GM21619 (cell line): ENCODE measurements around the gene CASK.
"Not testable (repeated sequence)": the region's sequence is repeated elsewhere in the genome, so short reads cannot be mapped to it uniquely, and the experiment has no call there.

Experiments
- ATAC-seq: cut with Tn5 transposase; IDR thresholded peaks from one replicate; pipeline ENCODE4 v1.9.1; 2021; ENCODE audit not compliant: unreplicated experiment

CASK gene

DNA sequence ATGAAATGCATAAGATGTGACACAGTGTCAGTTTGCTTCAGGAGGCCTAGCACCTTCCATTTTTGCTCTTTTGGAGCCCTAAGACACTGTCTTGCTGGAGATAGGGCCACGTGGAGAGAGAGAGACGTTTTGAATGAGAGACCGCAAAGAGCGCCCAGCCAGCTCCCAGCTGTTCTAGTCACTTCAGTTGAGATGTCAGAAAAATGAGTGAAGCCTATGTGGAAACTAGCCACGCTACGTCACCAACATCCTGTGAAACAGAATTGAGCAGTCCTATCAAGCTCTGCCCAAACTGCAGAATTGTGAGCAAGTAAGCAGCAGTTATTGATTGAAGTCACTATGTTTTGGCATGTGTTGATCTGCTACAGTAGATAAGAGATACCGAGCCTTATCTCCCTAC is 186.3 kb downstream of the CASK start:
- no peak for ATAC-seq

DNA sequence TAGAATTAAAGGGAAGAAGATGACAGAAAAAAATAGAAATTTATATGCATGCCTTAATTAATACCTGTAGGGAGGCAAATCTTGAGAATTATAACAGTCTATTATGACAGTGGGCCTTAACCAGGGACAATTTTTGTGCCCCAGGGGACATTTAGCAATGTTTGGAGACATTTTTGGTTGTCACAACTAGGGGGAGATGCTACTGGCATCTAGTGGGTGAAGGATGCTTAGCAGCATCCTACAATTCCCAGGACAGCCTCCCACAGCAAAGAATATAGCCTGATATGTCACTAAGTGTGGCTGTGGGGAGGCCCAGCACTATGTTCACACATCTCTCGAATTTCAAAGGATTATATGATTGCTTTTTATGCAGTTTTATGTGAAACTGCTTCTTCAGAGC is 188.8 kb downstream of the CASK start:
- ATAC-seq, result no peak

DNA sequence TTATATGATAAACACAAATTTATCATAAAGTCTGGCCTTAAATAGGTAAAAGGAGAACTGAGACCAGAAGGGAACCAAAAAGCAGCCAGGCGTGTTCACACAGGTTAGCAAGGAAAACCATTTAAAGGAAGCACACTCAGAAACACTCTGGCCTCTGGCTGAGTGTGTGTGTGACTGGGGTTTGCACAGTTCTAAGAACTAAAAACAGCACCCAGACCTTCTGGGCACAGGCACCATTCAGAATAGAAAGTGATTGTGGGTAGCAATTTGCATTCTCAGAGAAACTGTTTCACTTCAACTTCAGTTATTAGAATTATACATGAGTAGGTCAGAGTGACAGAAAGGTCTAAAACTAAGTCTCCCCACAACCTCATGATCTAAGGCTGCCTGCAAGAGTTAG is 189.4 kb downstream of the CASK start:
- peak; percentile 97 for ATAC-seq

DNA sequence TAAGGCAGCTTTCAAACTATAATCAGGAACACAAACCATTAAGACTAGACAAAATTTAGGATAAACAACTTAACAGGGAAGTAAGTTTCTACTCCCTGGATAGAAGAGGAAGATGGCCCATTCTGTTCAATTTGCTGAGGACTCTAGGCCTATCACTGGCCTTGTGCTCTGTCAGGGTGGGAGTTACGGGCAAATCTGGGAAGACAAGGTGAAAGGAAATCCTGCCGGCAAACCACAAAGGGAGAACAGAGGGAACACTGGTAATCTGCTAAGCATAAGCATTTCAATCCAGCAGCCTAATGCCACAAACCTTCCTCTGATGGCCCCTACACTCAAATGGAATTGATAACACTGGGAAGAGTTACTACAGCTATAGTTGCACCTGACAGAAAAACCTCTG is 191.1 kb downstream of the CASK start:
- ATAC-seq, result no peak

DNA sequence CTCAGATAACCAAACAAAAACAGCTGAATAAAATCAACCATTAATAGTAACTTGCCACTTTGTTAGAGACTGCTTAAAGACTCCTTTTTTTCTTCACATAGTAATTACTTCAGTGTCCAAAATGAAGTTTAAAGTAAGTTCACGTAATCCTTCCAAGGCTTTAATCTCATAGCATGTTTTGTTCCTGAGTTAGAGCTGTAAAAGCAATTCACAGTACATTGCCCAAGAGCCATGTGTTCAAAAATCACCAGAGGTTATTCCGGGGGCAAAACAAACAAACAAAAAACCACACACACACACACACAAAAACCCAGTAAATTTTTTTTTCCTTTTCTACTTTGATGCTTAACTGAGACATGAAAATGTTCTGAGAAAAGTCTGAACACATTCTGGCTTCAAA is 193.3 kb downstream of the CASK start:
- ATAC-seq, result no peak

DNA sequence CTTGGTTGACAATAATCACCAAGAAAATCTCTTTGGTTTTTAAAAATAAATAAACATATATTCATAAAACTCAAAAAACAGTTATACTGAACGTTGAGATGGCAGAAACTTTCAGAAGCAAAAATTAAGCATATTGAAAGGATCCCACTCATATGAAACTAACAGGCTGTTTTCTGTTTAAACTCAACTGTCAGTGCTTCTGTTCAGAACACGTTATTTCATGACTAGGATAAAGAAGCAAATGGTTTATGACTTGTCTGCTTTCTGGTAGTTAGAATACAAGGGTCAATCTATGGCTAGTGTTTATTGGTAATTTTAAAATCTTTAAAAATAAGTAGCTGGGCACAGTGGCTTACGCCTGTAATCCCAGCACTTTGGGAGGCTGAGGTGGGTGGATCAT is 195.2 kb downstream of the CASK start:
- ATAC-seq, result no peak

DNA sequence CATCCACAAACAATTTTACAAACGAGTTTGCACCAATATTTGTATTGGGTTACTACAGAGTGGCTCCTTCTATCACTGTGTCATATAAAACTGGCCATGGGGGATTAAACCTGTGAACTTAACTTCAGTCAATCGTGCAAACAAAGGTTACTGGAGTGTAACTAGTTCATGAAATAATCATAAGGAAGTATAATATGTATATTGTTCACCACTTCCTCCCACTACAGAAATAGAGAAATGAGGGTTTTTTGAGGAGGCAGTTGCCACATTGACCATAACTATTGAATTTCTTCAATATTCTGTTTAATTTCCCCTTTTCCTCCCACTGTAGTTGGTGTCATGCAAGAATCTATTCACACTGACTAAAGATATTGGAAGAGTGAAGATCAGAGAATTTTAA is 199.5 kb downstream of the CASK start, which contains the start of gene GPR82:
Gene GPR82, plus strand, starts transcription at position 356 of the 400 bp plus-strand sequence. CDS start 2,846 bp downstream, outside the sequence.
- ATAC-seq, result no peak

DNA sequence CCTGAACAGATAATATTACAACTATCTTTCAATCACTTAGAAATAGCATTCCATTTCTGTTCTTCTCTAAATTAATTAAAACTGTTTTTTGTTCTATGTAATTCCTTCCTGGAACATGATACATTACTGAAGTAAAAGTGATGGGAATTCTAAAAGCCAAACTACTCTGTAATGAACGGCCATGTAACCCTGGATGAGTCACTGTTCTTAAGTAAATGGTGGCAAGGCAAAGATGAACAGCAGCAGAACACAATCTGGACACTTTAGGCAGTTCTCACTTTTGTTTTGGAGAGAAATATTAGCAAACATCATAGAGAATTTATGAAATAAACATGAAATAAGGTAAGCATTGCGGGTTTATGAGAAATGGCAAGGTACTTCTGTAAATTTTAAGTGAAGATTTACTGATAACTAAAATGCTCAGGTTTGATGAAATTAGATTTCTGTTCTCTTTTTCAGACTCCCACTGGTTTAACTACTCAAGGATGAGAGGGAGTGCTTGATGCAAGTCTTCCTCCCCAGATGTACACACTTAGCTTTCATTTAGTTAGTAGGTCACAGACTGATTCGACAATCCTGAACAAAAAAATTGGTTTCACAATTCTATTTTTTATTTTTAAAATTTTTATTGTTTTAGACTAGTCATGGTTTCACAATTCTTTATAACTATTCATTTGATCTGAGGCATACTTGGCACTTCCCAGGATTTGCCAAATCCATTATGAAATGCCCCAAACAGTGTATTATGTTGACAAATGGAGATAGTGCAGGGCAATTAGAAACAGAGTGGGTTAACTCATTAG is 200.3 kb downstream of the CASK start:
- ATAC-seq, result no peak

DNA sequence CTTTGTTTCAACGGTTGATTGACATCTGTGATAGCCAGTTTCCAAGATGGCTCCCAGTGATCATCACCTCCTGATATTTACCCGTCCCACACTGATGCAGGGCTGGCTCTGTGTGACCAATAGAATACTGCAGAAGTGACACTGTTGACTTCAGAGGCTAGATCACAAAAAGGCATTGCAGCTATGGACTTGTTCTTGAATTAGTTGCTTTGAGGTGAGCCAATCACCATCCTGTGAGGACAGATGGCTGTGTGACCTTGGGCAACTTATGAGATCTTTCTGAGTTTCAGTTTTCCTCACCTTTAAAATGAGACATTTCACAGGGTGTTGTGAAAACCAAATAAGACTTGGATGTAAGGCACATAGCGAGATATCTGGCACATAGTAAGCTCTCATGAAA is 201.1 kb downstream of the CASK start:
- no peak for ATAC-seq

DNA sequence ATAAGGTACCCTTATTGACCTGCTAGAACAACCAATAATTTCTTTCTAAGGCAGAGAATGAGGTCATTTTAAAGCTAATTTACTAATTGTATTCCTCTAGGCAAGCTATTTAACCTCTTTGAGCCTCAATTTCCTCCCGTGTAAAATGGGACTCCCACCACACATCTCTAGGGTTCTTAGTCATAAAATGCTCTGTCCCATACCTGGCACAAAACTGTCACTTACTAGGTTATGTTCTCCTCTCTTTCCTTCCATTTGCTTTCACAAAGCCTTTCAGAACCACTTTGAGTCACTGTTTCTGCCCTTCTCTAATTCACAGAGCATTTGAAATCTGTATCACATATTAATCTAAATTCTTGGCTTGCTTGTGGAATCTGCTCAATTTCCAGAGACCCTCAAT is 201.8 kb downstream of the CASK start:
- peak; percentile 38 for ATAC-seq

DNA sequence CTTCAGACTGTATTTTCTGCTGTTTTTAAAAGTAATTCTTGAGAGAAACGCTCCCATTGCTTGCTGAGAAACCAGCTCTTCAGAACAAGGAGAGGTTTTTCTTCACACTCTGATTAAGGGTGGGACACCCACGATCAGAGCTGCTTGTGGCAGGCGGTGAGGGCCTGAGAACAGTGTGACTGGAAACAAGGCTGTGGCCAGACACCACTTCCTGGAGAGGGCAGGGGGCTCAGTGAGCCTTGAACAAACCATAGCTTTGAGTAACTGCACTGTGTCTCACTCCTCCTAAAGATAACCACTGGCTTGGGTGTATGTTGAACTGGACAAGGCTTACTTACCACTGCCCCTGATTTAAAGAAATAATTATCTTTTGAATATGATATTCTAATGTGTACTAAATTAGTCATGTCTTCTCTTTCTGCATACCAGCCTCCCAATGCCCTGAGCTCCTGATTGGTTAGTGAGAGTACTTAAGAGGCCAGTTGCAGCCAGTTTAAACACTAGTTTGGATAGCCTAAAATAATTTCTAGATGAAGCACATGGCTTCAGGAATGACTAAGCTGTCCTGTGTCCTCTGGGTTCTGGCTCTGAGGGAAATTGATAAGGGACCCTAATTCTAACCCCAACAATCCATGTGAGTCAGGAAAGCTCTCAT is 203.1 kb downstream of the CASK start:
- peak; percentile 90 for ATAC-seq

DNA sequence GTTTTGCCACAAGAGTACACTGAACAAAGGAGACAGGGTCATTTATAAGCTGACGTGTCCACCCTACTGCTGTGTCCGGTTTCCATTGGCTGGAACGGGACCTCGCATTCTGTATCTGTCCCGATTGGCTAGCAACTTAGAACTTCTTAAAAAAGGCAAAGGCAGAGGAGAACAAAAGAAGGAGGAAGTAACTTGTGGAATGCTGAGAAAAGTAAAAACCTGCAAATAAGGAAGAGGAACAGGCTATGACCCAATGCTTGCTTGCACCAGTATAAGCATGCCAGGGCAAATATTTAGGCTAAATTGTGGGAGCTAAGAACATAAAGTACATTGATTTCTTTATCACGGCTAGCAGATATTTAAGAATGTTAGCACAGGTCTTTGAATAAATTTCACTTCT is 203.7 kb downstream of the CASK start:
- ATAC-seq, result not testable (repeated sequence)

DNA sequence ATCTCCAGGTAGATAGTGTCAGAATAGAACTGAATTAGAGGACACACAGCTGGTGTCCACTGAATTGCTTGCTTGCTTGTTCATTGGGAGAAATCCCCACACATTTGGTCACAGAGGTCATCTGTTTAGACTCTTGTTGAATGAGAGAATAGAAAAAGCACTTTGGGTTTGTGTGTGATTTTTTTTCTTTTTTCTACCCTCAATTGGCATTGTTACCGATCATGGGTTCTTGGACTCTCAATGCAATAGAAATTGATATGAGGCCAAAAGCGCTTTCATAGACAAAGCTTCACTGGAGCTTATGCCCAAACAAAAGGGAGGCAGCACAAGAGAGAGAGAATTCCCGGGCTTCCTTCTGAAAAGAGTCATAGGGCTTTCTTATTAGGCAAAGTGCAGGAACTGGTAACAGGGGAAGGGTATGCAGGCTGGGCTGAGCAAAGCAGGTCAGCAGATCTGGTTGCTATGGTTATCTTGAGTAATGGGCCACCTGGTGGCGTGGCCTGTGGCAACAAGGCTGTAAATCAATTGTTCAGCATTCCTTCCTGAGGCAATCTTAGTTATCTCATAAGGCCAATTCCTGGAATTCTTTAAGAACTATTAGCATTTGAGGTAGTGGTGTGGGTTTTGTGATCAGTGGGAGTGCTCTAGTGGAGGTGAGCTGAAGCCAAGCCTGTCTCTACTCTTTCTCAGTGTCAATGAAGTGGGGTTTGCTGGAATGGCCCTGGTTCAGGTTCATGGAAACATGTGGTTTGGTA is 204.7 kb downstream of the CASK start:
- no peak for ATAC-seq

DNA sequence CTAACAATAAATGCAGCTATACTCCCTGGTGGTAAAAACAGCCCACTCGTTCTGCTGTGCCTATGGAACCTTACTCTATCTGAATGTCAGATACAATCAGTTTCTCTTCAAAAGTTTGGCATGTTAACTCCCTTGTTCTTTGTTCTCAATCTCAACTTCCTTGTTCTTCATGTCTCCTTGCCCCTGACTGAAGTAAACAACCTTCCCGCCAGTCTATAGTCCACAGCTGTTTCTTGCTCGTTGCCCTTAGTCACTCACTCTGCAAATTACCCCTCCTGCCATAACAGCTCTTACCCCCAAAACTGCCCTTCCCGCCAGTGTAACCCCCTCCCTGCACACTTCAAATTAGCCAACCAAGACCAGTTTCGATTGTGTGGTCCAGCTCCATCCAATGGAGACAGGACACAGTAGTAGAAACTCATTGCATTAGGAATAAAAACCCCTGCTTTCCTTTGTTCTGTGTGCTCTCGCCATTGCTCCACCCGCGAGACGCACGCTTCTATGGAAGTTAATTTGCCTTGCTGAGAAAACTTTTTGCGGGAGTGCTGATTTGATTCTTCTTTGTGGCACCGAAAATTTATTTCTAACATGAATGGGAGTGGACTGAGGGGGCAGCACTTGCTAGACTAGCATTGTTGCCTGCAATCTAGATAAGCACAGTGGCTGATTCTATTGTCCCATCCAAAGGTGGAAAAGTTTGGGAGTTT is 206.4 kb downstream of the CASK start:
- ATAC-seq, result no peak

DNA sequence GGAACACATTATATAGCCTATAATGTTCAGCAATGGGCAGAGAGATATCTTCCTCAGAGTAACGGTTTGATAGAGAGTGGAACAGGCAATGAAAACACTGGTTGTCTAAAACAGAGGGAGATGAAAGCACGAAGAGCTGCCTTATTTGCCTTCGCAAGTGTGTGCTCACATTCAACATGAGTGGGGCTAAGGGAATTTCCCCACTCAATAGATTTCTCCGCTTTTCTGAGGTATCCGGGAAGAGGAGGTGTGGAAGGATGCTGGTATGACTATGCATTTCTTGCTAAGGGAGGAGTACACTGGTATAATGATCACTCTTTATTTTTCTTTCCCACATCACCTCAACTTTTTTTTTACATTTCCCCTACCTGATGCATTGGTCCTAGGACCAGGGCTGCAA is 207.1 kb downstream of the CASK start:
- ATAC-seq, result no peak

DNA sequence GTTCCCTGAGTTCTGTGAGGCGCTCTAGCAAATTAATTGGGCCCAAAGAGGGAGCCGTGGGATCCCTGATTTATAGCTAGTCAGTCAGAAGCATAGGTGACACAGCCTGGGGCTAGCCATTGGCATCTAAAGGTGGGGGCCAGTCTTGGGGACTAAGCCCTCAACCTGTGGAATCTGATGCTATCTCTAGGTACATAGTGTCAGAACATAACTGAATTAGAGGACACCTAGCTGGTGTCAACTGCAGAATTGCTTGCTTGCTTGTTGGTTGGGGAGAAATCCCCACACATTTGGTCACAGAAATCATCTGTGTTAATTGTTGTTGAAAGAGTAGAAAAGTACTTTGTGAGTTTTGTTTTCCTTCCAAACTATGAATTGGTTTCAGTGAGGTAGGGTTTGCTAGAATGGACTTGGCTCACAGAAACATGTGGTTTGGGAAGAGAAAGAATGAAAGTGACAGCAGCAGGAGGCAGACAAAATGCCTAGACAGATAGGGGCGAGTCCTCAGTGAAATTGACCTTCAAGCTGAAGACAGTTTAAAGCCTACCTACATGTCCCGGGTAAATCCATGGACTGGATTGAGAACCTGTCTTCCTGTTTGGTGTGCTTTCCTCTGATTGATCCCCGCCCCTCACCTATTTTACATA is 212.2 kb downstream of the CASK start:
- no peak for ATAC-seq

DNA sequence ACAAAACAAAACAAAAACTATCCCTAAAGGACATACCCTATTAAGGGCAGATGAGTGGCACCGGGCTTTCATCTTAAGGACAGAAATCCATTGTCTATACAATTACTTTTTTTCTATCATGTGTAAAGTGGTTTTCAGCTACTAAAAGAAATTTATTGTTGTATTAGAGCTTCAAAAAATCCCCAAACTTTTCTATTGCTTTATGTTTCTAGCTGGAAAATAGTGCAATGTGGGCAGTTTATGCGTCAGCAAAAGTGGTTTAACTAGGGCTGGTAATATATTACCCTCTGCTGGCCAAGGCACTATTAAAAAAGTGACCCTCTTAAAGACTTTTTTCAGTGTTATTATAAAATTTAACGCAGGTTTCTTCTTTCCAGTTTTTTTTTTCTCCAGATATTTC is 214.9 kb downstream of the CASK start:
- no peak for ATAC-seq

DNA sequence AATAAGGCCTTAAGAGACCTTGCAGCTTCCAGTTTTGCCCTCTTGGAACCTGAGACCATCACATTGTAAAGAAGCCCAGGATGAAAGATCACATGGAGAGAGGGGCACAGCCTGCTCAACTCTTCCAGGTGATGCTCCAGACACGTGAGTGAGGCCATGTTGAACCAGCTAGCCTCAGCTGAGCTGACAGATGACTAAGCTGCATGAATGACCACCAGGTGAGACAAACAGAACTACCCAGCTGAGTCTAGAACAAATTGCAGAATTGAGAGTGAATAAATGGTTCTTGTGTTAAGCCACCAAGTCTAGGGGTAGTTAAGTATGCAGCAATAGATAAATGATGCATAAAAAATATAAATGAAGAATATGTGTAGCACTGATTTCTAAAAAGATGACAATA is 216.1 kb downstream of the CASK start:
- ATAC-seq, result no peak

DNA sequence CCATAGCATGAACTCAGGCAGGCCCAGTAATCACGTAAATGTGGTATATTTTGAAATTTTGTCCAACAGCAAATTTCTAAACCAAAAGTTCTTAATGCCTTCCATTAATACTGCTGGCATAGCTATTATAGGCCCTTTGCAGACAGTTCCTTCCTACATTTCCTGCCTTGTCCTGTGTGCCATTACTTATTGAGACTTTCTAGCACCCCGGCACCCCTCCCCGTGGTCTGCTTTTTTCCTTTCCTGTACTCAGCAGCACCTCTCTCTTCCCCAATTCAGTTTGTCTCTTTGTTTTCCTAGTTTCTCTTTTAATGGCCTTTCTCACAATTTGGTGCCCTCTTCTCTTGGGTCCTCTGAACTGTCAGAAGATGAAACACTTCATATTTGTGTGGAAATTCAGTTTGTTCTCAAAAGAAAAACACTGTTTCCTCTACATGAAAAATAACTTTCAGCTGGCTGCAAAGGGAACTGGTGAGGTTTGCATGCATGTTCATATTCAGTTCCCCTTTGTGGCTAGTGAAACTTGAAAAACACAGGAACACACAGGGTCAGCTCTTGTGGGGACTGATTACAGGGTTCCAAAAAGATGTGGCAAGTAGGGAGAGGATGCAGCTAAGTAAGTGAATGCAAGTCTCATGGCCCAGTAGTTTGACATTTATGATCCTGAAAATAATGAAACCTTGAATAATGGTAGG is 217.5 kb downstream of the CASK start:
- peak; percentile 82 for ATAC-seq

DNA sequence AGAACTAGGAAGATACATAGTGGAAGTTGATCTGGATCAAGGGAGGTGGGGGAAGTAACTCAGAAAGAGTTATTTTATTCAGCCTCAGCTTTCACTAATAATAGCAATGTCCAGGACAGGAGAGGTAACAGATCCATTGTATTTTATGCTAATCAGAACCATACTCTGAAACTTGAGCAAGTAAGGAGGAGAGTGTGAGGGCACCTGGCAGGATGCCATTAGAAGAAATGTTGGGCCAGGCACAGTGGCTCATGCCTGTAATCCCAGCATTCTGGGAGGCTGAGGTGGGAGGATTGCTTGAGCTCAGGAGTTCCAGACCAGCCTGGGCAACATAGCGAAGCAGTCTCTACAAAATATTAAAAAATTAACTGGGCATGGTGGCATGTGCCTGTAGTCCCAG is 218.3 kb downstream of the CASK start:
- no peak for ATAC-seq
